ENCODE measurements around the gene SHROOM3.

- TF ChIP-seq, protein P1, sequence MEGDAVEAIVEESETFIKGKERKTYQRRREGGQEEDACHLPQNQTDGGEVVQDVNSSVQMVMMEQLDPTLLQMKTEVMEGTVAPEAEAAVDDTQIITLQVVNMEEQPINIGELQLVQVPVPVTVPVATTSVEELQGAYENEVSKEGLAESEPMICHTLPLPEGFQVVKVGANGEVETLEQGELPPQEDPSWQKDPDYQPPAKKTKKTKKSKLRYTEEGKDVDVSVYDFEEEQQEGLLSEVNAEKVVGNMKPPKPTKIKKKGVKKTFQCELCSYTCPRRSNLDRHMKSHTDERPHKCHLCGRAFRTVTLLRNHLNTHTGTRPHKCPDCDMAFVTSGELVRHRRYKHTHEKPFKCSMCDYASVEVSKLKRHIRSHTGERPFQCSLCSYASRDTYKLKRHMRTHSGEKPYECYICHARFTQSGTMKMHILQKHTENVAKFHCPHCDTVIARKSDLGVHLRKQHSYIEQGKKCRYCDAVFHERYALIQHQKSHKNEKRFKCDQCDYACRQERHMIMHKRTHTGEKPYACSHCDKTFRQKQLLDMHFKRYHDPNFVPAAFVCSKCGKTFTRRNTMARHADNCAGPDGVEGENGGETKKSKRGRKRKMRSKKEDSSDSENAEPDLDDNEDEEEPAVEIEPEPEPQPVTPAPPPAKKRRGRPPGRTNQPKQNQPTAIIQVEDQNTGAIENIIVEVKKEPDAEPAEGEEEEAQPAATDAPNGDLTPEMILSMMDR (IDR thresholded peaks at IDR 0.05): no peak
- no peak for TF ChIP-seq POLR2AphosphoS5 (IDR thresholded peaks at IDR 0.05)
Measured at GRCh38 chr4:76579596-76580375, 144.8 kb downstream of the SHROOM3 start.
